Loucy (cell line): ENCODE data around the gene EPYC.

Experiments used
- CTCF ChIP-seq: fragments of 200-600 bp; sonication (generic); conservative IDR thresholded peaks from 2 replicates; pipeline ENCODE4 v1.5.1; 2014; ENCODE audit warnings: mild to moderate bottlenecking, antibody characterized with exemption, low read length
- EZH2phosphoT487 ChIP-seq: fragments of 200-600 bp; IDR thresholded peaks from 2 replicates; pipeline ENCODE4 v1.6.1; 2018; ENCODE audit warnings: antibody characterized with exemption, mild to moderate bottlenecking, moderate library complexity, borderline replicate concordance

GRCh38 chr12:91037276-91037675, 32.5 kb upstream of the EPYC start:
- TF ChIP-seq CTCF = no peak
- no peak for TF ChIP-seq EZH2phosphoT487
